GM21723 (cell line): Measurements from ENCODE around the gene ZDHHC5.
"Not testable (repeated sequence)": the region's sequence is repeated elsewhere in the genome, so short reads cannot be mapped to it uniquely, and the experiment has no call there.

Experiments used
- ATAC-seq: cut with Tn5 transposase; IDR thresholded peaks from one replicate; pipeline ENCODE4 v1.9.1; 2021; ENCODE audit warnings: mild to moderate bottlenecking, moderate library complexity; ENCODE audit not compliant: unreplicated experiment

Gene ZDHHC5

DNA sequence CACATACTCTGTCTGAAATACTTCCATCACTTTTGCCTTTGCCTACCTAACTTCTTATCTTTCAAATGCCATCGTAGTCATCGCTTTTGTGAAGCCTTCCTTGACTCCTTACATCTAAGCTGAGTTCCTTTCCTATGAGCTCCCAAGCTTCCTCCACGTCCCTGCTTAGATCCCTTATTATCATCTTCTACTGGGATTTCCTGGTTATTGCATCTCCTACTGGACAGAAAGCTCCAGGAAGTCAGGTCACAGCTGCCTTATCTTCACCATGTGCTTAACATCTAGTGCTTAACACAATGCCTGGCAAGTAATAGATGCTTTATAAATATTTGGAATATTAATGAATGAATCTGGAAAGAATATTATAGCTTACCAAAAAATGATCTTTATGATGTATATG is 24.1 kb upstream of the ZDHHC5 start:
- no peak for ATAC-seq

- peak; percentile 67 for ATAC-seq
Measured at GRCh38 chr11:57644748-57645688, 22.9 kb upstream of the ZDHHC5 start.

DNA sequence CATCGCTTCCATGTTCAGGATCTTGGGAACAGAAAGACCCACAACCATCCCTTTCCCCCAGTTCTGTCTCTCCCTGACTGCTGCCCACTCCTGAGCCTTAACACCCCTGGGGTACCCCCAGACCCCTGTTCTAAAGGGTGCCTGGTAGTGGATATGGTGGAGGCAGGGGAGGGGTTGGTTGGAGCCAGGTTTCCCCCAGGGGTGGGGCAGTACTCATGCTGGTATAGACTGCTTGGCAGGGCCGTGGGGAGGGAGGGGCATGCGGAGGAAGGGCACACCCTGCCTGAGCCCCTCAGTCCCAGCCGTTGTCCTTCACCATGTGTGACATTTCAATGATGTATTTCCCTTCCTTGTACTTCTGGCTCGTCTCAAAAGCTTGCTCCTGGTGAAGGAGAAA is 22.2 kb upstream of the ZDHHC5 start:
- no peak for ATAC-seq

GRCh38 chr11:57646194-57646798 is 21.6 kb upstream of the ZDHHC5 start:
- no peak for ATAC-seq

DNA sequence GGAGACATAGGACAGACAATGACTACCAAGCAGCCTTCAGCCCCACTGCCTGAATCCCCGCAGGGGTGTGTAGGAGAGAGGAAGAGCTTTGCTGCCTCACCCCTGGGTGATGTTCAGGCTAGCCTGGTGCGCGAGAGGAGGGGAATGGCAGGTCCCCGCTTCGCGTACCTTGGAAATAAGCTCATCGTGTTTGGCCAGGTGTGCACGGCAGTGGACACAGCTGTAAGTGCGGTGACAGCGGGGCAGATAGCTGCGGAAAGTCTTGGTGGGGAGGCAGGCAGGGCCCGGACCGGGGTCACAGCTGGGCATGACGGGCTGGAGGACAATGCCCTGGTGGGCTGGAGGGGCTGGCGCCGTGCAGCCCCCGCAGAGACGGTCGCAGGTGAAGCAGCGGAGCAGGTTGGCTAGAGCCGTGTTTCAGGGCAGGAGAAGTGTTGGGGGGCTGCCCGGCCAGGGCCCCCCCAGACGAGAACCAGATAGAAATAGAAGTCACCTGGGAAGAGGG is 21.1 kb upstream of the ZDHHC5 start:
- no peak for ATAC-seq

- ATAC-seq, result no peak
Measured at GRCh38 chr11:57647372-57647771, 20.5 kb upstream of the ZDHHC5 start.

DNA sequence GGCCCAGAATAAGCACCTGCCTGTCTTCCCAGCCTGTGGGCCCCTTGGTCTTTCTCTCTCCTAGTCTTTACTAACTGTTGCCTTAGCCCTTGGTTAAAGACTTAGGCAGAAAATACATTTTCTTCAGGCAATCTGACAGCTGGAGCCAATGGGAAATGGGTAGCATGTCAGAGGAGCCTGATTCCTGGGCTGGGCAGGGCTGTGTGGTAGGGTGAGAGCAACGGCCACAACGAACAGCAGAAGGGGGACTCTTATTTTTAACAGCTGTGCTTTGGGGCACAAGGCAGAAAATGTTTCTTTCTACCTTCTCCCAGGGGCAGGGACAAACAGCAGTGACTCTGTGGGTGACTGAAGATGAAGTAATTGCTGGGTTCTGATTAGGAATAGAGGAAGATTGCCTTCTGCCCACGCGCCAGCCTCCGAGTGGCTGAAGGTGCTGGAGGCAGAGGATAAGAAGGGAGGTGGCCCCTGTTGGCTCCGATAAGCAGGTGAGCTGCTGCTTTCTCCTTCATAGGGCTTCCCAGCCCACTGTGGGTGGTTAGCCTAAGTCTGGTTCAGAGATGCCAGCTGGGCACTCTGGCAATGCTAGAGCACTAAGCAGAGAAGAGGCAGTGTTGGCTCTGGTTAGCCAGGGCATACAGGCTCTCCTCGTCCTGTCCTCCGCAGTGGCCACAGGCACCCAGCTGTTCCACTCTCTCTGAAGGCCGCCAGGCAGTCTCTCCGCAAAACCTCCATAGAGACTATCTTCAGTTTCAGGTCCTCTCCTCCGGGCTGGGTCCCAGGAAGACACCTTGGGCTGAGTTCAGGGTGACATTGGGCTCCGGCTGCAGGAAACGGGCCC is 19.7 kb upstream of the ZDHHC5 start:
- no peak for ATAC-seq

GRCh38 chr11:57648801-57649735 is 18.8 kb upstream of the ZDHHC5 start:
- ATAC-seq, result no peak

- ATAC-seq, result no peak
Measured at GRCh38 chr11:57649826-57650738, 17.8 kb upstream of the ZDHHC5 start, which contains the start of gene YPEL4. TSS of gene YPEL4 (minus strand) at chr11:57649912. CDS start at chr11:57647107, 2,805 bp downstream.

DNA sequence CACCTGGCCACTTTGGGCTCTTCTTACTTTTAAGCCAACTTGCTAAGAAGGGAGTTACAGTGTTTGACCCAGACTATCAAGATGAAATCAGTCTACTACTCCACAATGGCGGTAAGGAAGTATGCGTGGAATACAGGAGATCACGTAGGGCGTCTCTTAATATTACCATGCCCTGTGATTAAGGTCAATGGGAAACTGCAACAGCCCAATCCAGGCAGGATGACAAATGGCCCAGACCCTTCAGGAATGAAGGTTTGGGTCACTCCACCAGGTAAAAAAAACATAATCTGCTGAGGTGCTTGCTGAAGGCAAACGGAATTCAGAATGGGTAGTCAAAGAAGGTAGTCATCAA is 17.2 kb upstream of the ZDHHC5 start:
- ATAC-seq, result no peak

- no peak for ATAC-seq
Measured at GRCh38 chr11:57651408-57651807, 16.5 kb upstream of the ZDHHC5 start.

- ATAC-seq, result not testable (repeated sequence)
Measured at GRCh38 chr11:57652230-57652629, 15.7 kb upstream of the ZDHHC5 start.

DNA sequence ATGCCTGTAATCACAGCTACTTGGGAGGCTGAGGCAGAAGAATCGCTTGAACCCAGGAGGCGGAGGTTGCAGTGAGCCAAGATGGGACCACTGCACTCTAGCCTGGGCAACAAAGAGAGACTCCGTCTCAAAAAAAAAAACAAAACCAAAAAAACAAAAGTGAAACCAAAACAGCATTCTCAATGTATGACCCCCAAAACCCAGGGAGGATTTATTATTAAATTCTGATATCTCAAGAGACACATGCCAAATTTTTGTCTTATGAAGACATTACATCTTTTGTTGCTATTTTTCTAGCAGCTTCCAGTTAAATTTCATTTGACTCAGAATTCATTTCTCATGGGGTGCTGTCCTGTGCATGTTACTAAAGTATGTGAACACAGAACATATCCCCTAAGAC is 15.3 kb upstream of the ZDHHC5 start:
- no peak for ATAC-seq

DNA sequence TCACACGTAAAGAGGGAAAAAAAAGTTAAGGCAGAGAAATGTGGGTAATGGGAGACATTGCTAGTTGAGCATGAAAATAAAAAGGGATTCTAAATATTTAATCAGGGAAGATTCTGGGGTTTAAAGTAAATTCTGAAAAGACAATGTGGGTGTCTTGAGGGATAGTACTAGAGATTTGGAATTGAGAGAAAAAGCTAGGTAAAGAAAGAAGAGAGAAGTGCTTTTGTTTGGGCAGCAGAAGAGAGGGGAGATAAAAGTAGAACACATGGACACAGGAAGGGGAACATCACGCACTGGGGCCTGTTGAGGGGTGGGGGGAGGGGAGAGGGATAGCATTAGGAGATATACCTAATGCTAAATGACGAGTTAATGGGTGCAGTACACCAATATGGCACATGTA is 14.8 kb upstream of the ZDHHC5 start:
- ATAC-seq, result no peak

DNA sequence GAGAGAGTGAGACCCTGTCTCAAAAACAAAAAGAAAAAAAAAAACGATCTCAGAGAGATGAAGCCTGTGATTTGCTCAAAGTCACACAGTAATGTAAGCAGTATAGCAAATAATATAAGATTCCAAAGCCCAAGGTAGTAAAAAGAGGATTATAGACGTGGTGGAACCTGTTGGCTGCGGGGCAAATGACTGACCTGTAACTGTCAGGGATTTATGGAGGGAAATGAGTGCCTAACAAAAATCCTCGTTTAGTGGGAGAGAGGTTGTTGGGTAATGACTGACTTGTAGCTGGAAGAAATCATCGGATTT is 11.1 kb upstream of the ZDHHC5 start:
- ATAC-seq, result no peak

- ATAC-seq, result peak; percentile 98
Measured at GRCh38 chr11:57657194-57658022, 10.5 kb upstream of the ZDHHC5 start, which contains the start of gene CLP1. TSS of gene CLP1 (plus strand) at chr11:57657762. CDS start at chr11:57659477, 1,715 bp downstream.

DNA sequence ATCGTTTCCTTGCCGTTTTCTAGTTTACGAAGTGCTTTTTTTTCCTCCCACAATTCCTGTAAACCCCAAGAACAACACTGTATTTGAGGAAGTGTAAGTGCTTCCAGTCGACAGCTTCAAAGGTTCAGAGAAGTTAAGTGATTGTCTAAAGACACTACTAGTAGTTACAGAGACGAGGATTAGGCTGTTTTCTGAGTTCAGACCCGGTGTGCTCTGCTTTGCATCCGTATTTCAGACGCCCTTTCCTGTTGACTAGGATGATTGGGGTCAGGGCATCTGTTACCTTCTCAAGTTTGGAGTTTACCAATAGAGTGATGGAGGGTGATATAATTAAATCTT is 9.9 kb upstream of the ZDHHC5 start:
- no peak for ATAC-seq

DNA sequence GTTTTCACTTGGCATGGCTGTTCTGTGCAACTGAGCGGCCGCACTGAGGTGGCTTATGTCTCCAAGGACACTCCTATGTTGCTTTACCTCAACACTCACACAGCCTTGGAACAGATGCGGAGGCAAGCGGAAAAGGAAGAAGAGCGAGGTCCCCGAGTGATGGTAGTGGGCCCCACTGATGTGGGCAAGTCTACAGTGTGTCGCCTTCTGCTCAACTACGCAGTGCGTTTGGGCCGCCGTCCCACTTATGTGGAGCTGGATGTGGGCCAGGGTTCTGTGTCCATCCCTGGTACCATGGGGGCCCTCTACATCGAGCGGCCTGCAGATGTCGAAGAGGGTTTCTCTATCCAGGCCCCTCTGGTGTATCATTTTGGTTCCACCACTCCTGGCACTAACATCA is 8.2 kb upstream of the ZDHHC5 start:
- ATAC-seq, result no peak
